Esophagus muscularis mucosa (tissue), 4 donors: ENCODE results near the gene PRELID1. TPM values are rescaled to one million over a fixed set of nuclear protein-coding genes. Genes with fewer than 3 reads are reported as not detected.

ENCODE experiments used
- DNase-seq: peaks from one replicate; pipeline ENCODE4 v3.0.0-alpha.2; 2017; ENCODE audit errors: extremely low spot score
- H3K27ac ChIP-seq, 4 donors: fragments of 200-600 bp; sonication (generic); replicated peaks in 1 of 4; 1 replicate in 3 of 4; 2 replicates in 1 of 4; pipeline ENCODE4 v1.5.1; 2016 to 2019; ENCODE audit warnings: mild to moderate bottlenecking in 1 of 4
- H3K27me3 ChIP-seq, 4 donors: fragments of 200-600 bp; sonication (generic); one replicate each; pipeline versions ENCODE4 v1.5.1 to v1.6.0; 2016 to 2019
- H3K36me3 ChIP-seq, 4 donors: fragments of 200-600 bp; sonication (generic); one replicate each; pipeline ENCODE4 v1.5.1; 2016 to 2019
- H3K4me1 ChIP-seq, 4 donors: fragments of 200-600 bp; sonication (generic); one replicate each; pipeline ENCODE4 v1.5.1; 2016 to 2019
- H3K4me3 ChIP-seq, 4 donors: fragments of 200-600 bp; sonication (generic); 1 replicate in 2 of 4; 2 replicates in 2 of 4; pipeline ENCODE4 v1.5.1; 2016 to 2019; ENCODE audit warnings: mild to moderate bottlenecking in 4 of 4, moderate library complexity in 1 of 4
- H3K9me3 ChIP-seq, 4 donors: fragments of 200-600 bp; sonication (generic); 1 replicate in 3 of 4; 2 replicates in 1 of 4; pipeline ENCODE4 v1.5.1; 2016 to 2019
- EP300 ChIP-seq: sonication (generic); formaldehyde crosslinking; IDR thresholded peaks from one replicate; pipeline ENCODE4 v1.6.1; 2017; ENCODE audit warnings: antibody characterized with exemption
- POLR2A ChIP-seq: fragments of 450-650 bp; IDR thresholded peaks from one replicate; pipeline ENCODE4 v1.6.1; 2017; ENCODE audit warnings: antibody characterized with exemption, moderate library complexity, mild to moderate bottlenecking, low read depth
- POLR2AphosphoS5 ChIP-seq, 2 donors: sonication (generic); formaldehyde crosslinking; IDR thresholded peaks; one replicate each; pipeline ENCODE4 v1.6.1; 2017; ENCODE audit warnings: antibody characterized with exemption in 2 of 2
- WGBS: methylation state at CpG from one replicate; pipeline ENCODE4 v1.1.5; 2018; 5-methylcytosine and 5-hydroxymethylcytosine counted together
- intact Hi-C: fragments of 100-400 bp; cut with DNase I; formaldehyde crosslinking; loops from one replicate; pipeline ENCODE4 v1.15.1; 2023
- total RNA-seq, 4 donors: library from RNA; depleted of rRNA; stranded (reverse); fragments of >200 nt; gene quantifications; one replicate each; pipeline versions ENCODE4 v1.1.0 to v1.2.1, GENCODE V29; 2016
- TF ChIP-seq, protein P1 (sequence below), 3 experiments: fragments of 200-600 bp in 2 of 3; fragments of 450-650 bp in 1 of 3; sonication (generic) in 2 of 3; IDR thresholded peaks; one replicate each; pipeline ENCODE4 v1.5.1; 2017 to 2019; ENCODE audit warnings: antibody characterized with exemption in 3 of 3, mild to moderate bottlenecking in 2 of 3, moderate library complexity in 1 of 3

The PRELID1 gene
- total RNA-seq, 4 donors from 2014 or later, result 80.6 to 93.6 (median 88.2) TPM

- Histone ChIP-seq H3K27ac (no peak overlapping the region), H3K9me3 (no peaks in the 10 kb centered on the region), H3K4me3 (no peak overlapping the region), H3K27me3 (no peaks in the 10 kb centered on the region), H3K36me3 (peaks cover 73 to 99% (median 89%) of the 10 kb centered on the region in 4 donors), H3K4me1 (peaks cover 0 to 18% (median 1%) of the 10 kb centered on the region in 4 donors)
- WGBS, result 87% methylated on average over 12 of the region's 13 CpGs
- intact Hi-C loops, result no loop called here
- TF ChIP-seq POLR2A (no peak), EP300 (no peak), POLR2AphosphoS5 (IDR thresholded peaks at IDR 0.05) (no peak)
- TF ChIP-seq, protein P1, sequence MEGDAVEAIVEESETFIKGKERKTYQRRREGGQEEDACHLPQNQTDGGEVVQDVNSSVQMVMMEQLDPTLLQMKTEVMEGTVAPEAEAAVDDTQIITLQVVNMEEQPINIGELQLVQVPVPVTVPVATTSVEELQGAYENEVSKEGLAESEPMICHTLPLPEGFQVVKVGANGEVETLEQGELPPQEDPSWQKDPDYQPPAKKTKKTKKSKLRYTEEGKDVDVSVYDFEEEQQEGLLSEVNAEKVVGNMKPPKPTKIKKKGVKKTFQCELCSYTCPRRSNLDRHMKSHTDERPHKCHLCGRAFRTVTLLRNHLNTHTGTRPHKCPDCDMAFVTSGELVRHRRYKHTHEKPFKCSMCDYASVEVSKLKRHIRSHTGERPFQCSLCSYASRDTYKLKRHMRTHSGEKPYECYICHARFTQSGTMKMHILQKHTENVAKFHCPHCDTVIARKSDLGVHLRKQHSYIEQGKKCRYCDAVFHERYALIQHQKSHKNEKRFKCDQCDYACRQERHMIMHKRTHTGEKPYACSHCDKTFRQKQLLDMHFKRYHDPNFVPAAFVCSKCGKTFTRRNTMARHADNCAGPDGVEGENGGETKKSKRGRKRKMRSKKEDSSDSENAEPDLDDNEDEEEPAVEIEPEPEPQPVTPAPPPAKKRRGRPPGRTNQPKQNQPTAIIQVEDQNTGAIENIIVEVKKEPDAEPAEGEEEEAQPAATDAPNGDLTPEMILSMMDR (IDR thresholded peaks at IDR 0.05), result no peak
- DNase-seq, result no peak
Measured at GRCh38 chr5:177332896-177333260, 29.3 kb downstream of the PRELID1 start.

GRCh38 chr5:177333420-177334154 is 30.0 kb downstream of the PRELID1 start:
- Histone ChIP-seq H3K27me3 (no peaks in the 10 kb centered on the region), H3K4me3 (no peak overlapping the region), H3K36me3 (peaks cover 73 to 100% (median 95%) of the 10 kb centered on the region in 4 donors), H3K4me1 (peaks cover 0 to 16% (median 2%) of the 10 kb centered on the region in 4 donors), H3K27ac (no peak overlapping the region), H3K9me3 (no peaks in the 10 kb centered on the region)
- TF ChIP-seq EP300 (no peak), POLR2AphosphoS5 (IDR thresholded peaks at IDR 0.05) (no peak), POLR2A (no peak)
- TF ChIP-seq, protein P1 (IDR thresholded peaks at IDR 0.05), result no peak
- 90% methylated on average over 15 of the region's 16 CpGs for WGBS
- intact Hi-C loops, result no loop called here
- no peak for DNase-seq

- Histone ChIP-seq H3K36me3 (peaks cover 73 to 100% (median 99%) of the 10 kb centered on the region in 4 donors), H3K4me1 (peaks cover 0 to 16% (median 5%) of the 10 kb centered on the region in 4 donors), H3K27me3 (no peaks in the 10 kb centered on the region), H3K9me3 (no peaks in the 10 kb centered on the region), H3K4me3 (no peak overlapping the region), H3K27ac (no peak overlapping the region)
- TF ChIP-seq POLR2A (no peak), EP300 (no peak), POLR2AphosphoS5 (IDR thresholded peaks at IDR 0.05) (no peak)
- TF ChIP-seq, protein P1 (IDR thresholded peaks at IDR 0.05), result no peak
- intact Hi-C loops, result no loop called here
- DNase-seq, result no peak
- WGBS, result 66% methylated on average over 7 of the region's 15 CpGs
Measured at GRCh38 chr5:177334155-177334551, 30.6 kb downstream of the PRELID1 start.

GRCh38 chr5:177334781-177335700 is 31.4 kb downstream of the PRELID1 start:
- H3K27ac ChIP-seq, result no peak overlapping the region
- TF ChIP-seq POLR2AphosphoS5 (IDR thresholded peaks at IDR 0.05) (no peak), EP300 (no peak), POLR2A (no peak)
- TF ChIP-seq, protein P1 (IDR thresholded peaks at IDR 0.05), result no peak
- H3K9me3 ChIP-seq, result no peaks in the 10 kb centered on the region
- no peak for DNase-seq
- WGBS, result 80% methylated on average over 16 of the region's 21 CpGs
- intact Hi-C loops, result no loop called here
- no peaks in the 10 kb centered on the region for H3K27me3 ChIP-seq
- peaks cover 73 to 98% (median 96%) of the 10 kb centered on the region in 4 donors for H3K36me3 ChIP-seq
- H3K4me3 ChIP-seq, result no peak overlapping the region
- H3K4me1 ChIP-seq, result peaks cover 0 to 16% (median 5%) of the 10 kb centered on the region in 4 donors
